Dendritic cell treated with granulocyte-macrophage colony-stimulating factor and Interleukin-4, amounts not matched to agents 40 ng/mL and 50 ng/mL, for 4 days (primary cell): ENCODE measurements around the gene CTBP2.

ENCODE experiments used
- H3K27ac Mint-ChIP-seq: one replicate; pipeline ENCODE4 v1.8.0; 2022; ENCODE audit warnings: mild to moderate bottlenecking, mixed read lengths
- H3K27me3 Mint-ChIP-seq: one replicate; pipeline ENCODE4 v1.8.0; 2022; ENCODE audit warnings: mild to moderate bottlenecking, mixed read lengths
- H3K36me3 Mint-ChIP-seq: one replicate; pipeline ENCODE4 v1.8.0; 2022; ENCODE audit warnings: low read depth, mixed read lengths
- H3K4me1 Mint-ChIP-seq: one replicate; pipeline ENCODE4 v1.8.0; 2022; ENCODE audit warnings: low read depth, mixed read lengths
- H3K4me3 Mint-ChIP-seq: one replicate; pipeline ENCODE4 v1.8.0; 2022; ENCODE audit warnings: mild to moderate bottlenecking, moderate library complexity, mixed read lengths
- H3K9me3 Mint-ChIP-seq: one replicate; pipeline ENCODE4 v1.8.0; 2022; ENCODE audit warnings: mixed read lengths
- intact Hi-C: fragments of 100-400 bp; cut with micrococcal nuclease; formaldehyde crosslinking; loops from one replicate; pipeline ENCODE4 v1.15.0; 2022

CTBP2 gene

GRCh38 chr10:125149036-125149679, 11.2 kb downstream of the CTBP2 start:
- H3K27me3 Mint-ChIP-seq = no peaks in the 10 kb centered on the region
- H3K9me3 Mint-ChIP-seq = no peaks in the 10 kb centered on the region
- H3K4me1 Mint-ChIP-seq = peaks cover 91% of the 10 kb centered on the region
- H3K36me3 Mint-ChIP-seq = peaks cover 22% of the 10 kb centered on the region
- intact Hi-C loops = no loop called here
- H3K27ac Mint-ChIP-seq = peak overlapping the region; percentile 82
- H3K4me3 Mint-ChIP-seq = no peak overlapping the region

DNA sequence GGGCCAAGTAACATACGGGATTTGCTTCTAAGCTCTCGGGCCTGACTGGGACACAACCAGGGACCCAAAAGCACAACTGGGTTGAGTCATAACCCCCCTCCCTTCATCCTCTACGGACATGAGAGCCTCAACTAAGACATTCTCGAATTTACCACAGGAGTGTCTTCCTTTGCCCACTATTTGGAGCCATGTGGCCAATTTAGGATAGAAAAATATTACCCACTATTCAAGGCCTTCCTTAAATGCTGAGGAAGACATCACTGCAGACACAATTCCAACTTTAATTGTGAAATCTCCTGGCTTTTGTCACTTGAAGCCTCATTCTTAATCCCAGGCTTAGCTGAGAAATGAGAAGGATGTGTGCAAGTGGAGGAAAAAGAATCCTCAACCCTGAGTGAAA, 11.8 kb downstream of the CTBP2 start:
- intact Hi-C loops = loop anchor here (1.0 kb wide), 1 partner anchor 10 kb away; no protein-coding TSS in a partner anchor
- Mint-ChIP-seq H3K36me3 (peaks cover 22% of the 10 kb centered on the region), H3K4me3 (no peak overlapping the region), H3K27me3 (no peaks in the 10 kb centered on the region), H3K4me1 (peaks cover 91% of the 10 kb centered on the region), H3K27ac (peak overlapping the region; percentile 82), H3K9me3 (no peaks in the 10 kb centered on the region)

GRCh38 chr10:125147971-125148439, 12.4 kb downstream of the CTBP2 start:
- Mint-ChIP-seq H3K36me3 (peaks cover 25% of the 10 kb centered on the region), H3K27ac (peak overlapping the region; percentile 82), H3K4me1 (peaks cover 89% of the 10 kb centered on the region), H3K4me3 (peak overlapping the region; percentile 55), H3K27me3 (no peaks in the 10 kb centered on the region), H3K9me3 (no peaks in the 10 kb centered on the region)
- intact Hi-C loops = loop anchor here (1.0 kb wide), 1 partner anchor 10 kb away; no protein-coding TSS in a partner anchor

DNA sequence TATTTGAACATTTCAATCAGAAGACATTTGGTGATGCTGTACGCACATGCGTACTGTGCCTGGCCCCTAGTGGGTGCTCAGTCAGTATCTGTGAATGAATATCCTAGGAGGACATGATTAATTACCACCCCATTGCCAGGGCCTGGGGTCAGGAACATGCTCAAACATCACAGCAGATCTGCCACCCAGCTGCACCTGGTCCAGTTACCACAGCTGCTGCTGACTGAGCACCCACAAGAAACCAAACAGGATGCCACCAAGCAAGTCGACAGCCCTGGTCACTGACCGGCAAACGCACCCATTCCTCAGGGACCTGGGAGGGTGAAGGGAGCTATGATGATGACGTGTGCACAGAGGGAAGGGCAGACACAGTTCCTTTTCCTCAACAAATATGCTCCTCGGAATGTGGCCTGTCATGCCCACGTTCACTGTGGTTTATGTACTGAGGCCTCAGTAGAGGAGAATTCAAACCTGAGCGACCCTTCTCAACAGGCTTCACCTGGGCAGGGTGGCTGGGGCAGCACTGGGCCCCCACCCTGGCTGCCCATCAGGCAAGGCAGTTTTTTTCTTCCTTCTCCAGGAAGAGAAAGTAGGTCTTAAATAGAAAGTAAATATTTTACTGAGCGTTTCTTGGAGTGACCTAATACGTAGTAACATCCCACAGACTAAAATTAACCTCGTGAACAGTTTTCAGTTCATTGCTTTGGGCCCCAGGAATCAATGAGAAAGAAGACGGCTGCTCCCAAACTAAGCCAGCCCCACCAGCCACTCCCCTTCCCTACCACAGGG, 13.4 kb downstream of the CTBP2 start:
- Mint-ChIP-seq H3K9me3 (no peaks in the 10 kb centered on the region), H3K27me3 (no peaks in the 10 kb centered on the region), H3K4me1 (peaks cover 89% of the 10 kb centered on the region), H3K4me3 (peak overlapping the region; percentile 55), H3K36me3 (peaks cover 32% of the 10 kb centered on the region), H3K27ac (peak overlapping the region; percentile 82)
- intact Hi-C loops = no loop called here

GRCh38 chr10:125145636-125146035, 14.7 kb downstream of the CTBP2 start:
- Mint-ChIP-seq H3K36me3 (peaks cover 32% of the 10 kb centered on the region), H3K27me3 (no peaks in the 10 kb centered on the region), H3K4me3 (no peak overlapping the region), H3K27ac (no peak overlapping the region), H3K9me3 (no peaks in the 10 kb centered on the region), H3K4me1 (peaks cover 88% of the 10 kb centered on the region)
- intact Hi-C loops = no loop called here

DNA sequence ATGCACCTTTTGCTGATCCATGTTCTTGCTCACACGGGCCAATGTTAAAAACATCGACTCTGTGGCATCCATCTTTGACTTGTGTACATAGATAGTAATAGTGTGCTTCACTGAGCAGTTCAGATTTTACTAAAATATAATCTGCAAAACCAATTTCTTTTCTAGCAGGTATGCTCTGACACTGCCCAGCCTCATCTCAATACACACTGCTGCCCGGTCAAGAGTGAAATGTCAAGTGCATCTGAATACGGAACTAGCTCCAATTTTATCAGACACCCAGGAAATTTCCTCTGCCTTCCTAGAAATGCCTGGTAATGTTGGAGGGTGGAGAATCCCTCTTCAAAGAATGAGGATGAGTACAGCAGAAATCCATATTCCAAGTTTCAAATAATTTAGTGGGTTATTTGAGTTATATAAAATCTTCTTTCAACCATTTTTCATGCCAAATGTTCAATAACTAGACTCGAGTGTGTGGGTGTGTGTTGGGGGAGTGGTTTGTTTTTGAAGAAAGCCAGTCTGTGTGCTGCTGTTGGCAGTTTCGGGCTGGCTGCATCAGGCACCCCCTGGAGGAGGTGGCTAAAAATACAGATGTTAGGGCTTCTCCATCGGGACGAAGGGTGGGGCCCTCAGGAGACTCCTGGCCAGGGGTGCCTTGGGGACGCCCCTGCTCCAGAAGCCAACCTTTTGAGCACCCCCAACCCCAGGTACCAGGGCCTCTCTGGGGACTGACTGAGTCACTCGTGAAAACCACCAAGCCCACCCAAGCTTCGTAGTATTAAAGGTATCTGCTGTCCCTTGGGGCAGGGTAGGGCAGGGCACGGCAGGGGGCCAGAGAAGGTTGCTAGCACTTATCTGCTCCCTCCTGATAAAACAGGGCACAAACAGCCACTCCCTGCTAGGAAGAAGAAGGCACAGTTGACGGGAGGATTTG, 15.4 kb downstream of the CTBP2 start:
- intact Hi-C loops = no loop called here
- no peak overlapping the region for H3K4me3 Mint-ChIP-seq
- no peaks in the 10 kb centered on the region for H3K27me3 Mint-ChIP-seq
- peaks cover 26% of the 10 kb centered on the region for H3K36me3 Mint-ChIP-seq
- H3K9me3 Mint-ChIP-seq = no peaks in the 10 kb centered on the region
- H3K4me1 Mint-ChIP-seq = peaks cover 82% of the 10 kb centered on the region
- no peak overlapping the region for H3K27ac Mint-ChIP-seq

GRCh38 chr10:125144206-125144605, 16.2 kb downstream of the CTBP2 start:
- peaks cover 25% of the 10 kb centered on the region for H3K36me3 Mint-ChIP-seq
- intact Hi-C loops = no loop called here
- H3K27ac Mint-ChIP-seq = no peak overlapping the region
- H3K4me3 Mint-ChIP-seq = peak overlapping the region; percentile 23
- H3K4me1 Mint-ChIP-seq = peaks cover 74% of the 10 kb centered on the region
- H3K27me3 Mint-ChIP-seq = no peaks in the 10 kb centered on the region
- H3K9me3 Mint-ChIP-seq = no peaks in the 10 kb centered on the region

- intact Hi-C loops = no loop called here
- peaks cover 31% of the 10 kb centered on the region for H3K36me3 Mint-ChIP-seq
- no peaks in the 10 kb centered on the region for H3K27me3 Mint-ChIP-seq
- H3K27ac Mint-ChIP-seq = no peak overlapping the region
- no peak overlapping the region for H3K4me3 Mint-ChIP-seq
- H3K4me1 Mint-ChIP-seq = peaks cover 68% of the 10 kb centered on the region
- no peaks in the 10 kb centered on the region for H3K9me3 Mint-ChIP-seq
These were observed 17.4 kb downstream of the CTBP2 start for GRCh38 chr10:125142946-125143345.

GRCh38 chr10:125141860-125142484, 18.4 kb downstream of the CTBP2 start:
- intact Hi-C loops = no loop called here
- H3K4me1 Mint-ChIP-seq = peaks cover 68% of the 10 kb centered on the region
- no peak overlapping the region for H3K4me3 Mint-ChIP-seq
- H3K27me3 Mint-ChIP-seq = no peaks in the 10 kb centered on the region
- H3K9me3 Mint-ChIP-seq = no peaks in the 10 kb centered on the region
- peaks cover 41% of the 10 kb centered on the region for H3K36me3 Mint-ChIP-seq
- no peak overlapping the region for H3K27ac Mint-ChIP-seq

GRCh38 chr10:125141150-125141859, 19.1 kb downstream of the CTBP2 start:
- no peak overlapping the region for H3K27ac Mint-ChIP-seq
- peaks cover 69% of the 10 kb centered on the region for H3K4me1 Mint-ChIP-seq
- no peaks in the 10 kb centered on the region for H3K9me3 Mint-ChIP-seq
- intact Hi-C loops = no loop called here
- H3K27me3 Mint-ChIP-seq = no peaks in the 10 kb centered on the region
- peaks cover 48% of the 10 kb centered on the region for H3K36me3 Mint-ChIP-seq
- no peak overlapping the region for H3K4me3 Mint-ChIP-seq

- intact Hi-C loops = no loop called here
- Mint-ChIP-seq H3K36me3 (peaks cover 59% of the 10 kb centered on the region), H3K4me3 (no peak overlapping the region), H3K9me3 (no peaks in the 10 kb centered on the region), H3K27me3 (no peaks in the 10 kb centered on the region), H3K27ac (no peak overlapping the region), H3K4me1 (peaks cover 73% of the 10 kb centered on the region)
These were observed 20.2 kb downstream of the CTBP2 start for GRCh38 chr10:125140151-125140550.

DNA sequence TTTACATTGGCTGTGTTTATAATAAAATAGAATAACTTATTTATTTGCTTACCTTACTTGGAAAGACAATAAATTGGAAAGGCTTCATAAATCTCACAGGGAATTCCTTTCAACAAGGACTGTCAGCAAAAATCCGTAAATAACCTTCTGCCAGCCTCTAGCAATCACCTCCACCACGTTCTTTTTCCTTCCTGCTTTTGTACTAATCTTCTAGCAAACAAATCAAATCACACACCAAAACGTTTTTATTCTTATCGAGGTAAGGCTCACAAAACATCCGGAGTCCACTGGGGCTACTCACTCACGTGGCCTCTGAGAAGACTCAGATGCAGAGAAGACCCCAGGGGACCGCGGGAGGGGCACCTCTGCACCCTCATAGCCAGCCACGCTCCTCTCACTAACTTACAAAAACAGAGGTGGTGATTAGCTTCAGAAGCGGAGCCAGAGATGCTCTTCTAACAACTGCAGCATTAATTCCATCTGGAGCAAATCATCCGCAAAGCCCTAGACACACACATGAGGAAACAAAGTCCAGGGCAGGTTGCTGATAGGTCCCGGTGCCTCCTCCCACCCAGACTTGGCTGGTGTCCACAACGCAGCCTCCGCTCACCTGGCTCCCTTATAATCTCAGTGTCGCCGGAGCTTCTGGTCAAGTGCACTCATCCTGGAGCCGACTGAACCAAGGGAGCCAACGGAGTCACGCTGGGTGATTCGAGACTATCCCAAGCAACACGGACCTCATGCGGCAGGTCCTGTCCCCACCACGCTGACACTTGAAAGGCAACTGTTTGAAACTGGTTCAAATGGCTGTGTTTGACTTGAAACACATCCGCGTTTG, 22.5 kb downstream of the CTBP2 start:
- Mint-ChIP-seq H3K4me3 (no peak overlapping the region), H3K36me3 (peaks cover 75% of the 10 kb centered on the region), H3K27ac (no peak overlapping the region), H3K9me3 (no peaks in the 10 kb centered on the region), H3K27me3 (no peaks in the 10 kb centered on the region), H3K4me1 (peaks cover 75% of the 10 kb centered on the region)
- intact Hi-C loops = no loop called here
